Measurements from ENCODE around the gene GOLPH3L.
"Not testable (repeated sequence)": the region's sequence is repeated elsewhere in the genome, so short reads cannot be mapped to it uniquely, and the experiment has no call there.

Gene GOLPH3L

DNA sequence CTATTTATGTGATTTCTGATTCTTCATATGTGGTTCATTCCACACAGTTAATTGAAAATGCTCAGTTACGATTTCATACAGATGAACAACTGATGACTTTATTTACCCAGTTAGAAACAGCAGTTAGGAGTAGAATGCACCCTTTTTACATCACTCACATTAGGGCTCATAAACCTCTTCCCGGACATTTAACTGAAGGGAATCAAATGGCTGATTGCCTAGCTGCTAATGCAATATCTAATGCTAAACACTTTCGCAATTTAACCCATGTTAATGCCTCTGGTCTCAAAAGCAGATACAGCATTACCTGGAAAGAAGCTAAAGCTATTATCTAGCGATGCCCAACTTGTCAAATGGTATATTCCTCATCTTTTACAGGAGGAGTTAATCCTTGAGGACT lies 39.9 kb downstream of the GOLPH3L start:
- DNase-seq (ENCODE audit: low read depth) = not testable (repeated sequence)

GRCh38 chr1:150654635-150655034 lies 42.3 kb downstream of the GOLPH3L start:
- not testable (repeated sequence) for DNase-seq (ENCODE audit: low read depth)

GRCh38 chr1:150650193-150650592 lies 46.8 kb downstream of the GOLPH3L start:
- no peak for DNase-seq (ENCODE audit: low read depth)

GRCh38 chr1:150649441-150650075 lies 47.4 kb downstream of the GOLPH3L start:
- DNase-seq (ENCODE audit: low read depth) = no peak

DNA sequence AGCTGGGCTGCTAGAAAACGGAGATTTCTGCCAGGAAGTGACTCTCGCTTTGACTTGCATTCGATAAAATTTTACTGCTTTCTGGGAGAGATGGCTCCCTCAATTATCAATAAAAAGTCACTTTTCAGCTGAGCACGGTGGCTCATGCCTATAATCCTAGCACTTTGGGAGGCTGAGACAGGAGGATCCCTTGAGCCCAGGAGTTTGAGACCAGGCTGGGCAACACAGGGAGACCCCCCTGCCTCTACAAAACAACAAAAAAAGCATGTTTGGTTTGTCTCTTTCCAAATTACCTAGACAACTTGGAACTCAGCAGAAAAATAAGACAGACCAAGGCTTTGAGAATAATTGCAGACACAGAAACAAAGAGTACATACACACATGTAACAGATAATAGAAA lies 54.7 kb downstream of the GOLPH3L start:
- no peak for DNase-seq (ENCODE audit: low read depth)

DNA sequence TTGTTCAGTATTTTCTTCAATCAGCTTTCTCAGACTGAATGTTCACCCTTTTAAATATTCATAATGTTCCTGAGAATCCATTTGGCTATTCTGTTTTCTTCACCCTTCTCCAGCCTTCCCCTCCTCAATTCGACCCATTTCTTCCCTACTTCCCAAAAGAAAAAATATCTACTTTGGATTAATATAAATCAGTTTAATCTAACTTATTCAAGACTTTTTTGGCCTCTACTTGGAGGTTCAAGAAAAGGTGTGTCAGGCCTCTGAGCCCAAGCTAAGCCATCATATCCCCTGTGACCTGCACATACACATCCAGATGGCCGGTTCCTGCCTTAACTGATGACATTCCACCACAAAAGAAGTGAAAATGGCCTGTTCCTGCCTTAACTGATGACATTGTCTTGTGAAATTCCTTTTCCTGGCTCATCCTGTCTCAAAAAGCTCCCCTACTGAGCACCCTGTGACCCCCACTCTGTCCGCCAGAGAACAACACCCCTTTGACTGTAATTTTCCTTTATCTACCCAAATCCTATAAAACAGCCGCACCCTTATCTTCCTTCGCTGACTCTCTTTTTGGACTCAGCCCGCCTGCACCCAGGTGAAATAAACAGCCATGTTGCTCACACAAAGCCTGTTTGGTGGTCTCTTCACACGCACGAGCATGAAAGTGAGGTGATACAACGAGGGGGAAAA lies 55.7 kb downstream of the GOLPH3L start:
- DNase-seq (ENCODE audit: low read depth) = not testable (repeated sequence)

GRCh38 chr1:150638430-150638829 lies 58.5 kb downstream of the GOLPH3L start:
- DNase-seq (ENCODE audit: low read depth) = not testable (repeated sequence)

- DNase-seq (ENCODE audit: low read depth) = not testable (repeated sequence)
Observed at GRCh38 chr1:150634839-150635622, 61.9 kb downstream of the GOLPH3L start.

GRCh38 chr1:150629115-150629928 lies 67.6 kb downstream of the GOLPH3L start, which contains the start of gene ENSA:
ENSA (minus strand) TSS chr1:150629612; CDS start chr1:150629470, 142 bp downstream.
- peak; percentile 90 for DNase-seq (ENCODE audit: low read depth)

DNA sequence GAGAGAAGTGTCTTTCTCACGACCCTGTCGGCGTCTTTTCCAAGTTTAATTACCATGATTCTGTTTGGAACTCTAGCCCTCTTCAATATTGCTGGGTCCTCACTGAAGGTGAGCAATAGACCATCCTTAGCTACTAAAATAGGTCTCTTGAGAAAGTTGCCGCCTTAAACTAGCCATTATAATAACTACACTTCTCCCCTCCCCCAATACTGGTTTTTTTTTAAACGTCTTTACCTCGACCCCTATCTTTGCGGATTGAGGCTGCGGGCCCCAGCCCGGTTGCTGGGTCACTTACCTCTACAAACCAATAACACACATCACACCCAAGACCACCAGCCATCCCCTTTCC lies 68.2 kb downstream of the GOLPH3L start:
- DNase-seq (ENCODE audit: low read depth) = no peak

DNA sequence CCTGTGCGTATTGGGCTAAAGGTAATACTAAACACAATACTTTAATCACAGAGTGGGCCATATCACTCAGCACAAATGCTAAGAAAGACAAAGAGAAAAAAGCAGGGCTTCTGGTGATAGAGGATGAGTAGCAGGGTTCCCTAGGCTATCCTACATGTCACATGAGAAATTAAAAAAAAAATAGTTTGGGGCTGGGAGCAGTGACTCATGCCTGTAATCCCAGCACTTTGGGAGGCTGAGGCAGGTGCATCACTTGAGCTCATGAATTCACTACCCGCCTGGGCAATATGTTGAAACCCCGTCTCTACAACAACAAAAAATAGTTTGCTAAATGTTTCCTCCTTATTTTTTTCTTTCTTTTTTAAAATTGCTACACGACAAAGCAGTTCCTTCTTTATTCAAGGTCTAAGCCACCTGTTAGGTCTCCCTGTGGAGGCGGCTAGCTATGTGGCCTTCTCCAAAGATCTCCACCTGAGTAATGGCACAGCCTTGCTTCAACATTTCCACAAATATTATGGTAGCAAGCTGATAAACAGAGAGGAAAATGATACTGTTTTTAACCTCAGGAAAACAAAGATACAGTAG lies 69.0 kb downstream of the GOLPH3L start:
- no peak for DNase-seq (ENCODE audit: low read depth)

DNA sequence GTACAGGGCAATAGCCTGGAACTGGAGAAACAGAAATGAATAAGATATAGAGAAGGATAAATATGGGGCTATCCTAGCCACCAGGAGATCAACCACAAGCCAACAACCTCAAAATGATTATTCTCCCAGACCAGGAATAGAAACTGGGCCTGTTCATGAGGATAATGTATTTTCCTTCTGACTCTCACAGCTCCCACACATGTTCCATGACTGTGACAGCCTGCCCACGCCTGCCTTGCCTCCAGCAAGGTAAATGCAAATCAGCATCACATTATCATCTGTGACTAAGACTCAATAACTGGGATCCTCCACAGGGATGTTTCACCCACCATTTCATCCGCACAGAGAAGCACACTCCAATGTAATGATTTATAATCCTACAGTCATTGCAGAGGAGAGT lies 70.8 kb downstream of the GOLPH3L start:
- no peak for DNase-seq (ENCODE audit: low read depth)

- DNase-seq (ENCODE audit: low read depth) = not testable (repeated sequence)
Observed at GRCh38 chr1:150624546-150624945, 72.4 kb downstream of the GOLPH3L start.

DNA sequence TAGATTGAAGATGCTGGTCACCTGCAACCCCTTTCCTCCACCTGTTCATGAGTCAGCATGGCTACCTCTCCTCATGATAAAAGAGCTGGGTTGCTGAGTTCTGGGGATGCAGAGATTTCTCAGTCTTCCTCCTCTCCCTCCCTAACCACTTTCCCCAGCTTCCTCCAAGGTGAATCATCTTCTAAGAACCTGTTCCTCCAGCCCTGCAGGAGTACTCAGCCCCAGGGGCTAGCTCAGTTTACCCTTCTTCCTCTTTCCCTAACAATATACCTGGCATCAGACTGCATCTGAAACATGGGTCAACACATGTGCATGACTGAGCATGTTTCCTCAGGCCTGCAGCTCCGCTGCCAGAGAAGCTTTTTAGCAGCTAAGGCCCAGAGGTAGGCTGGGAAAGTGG lies 72.8 kb downstream of the GOLPH3L start:
- not testable (repeated sequence) for DNase-seq (ENCODE audit: low read depth)

- no peak for DNase-seq (ENCODE audit: low read depth)
Observed at GRCh38 chr1:150622303-150622975, 74.5 kb downstream of the GOLPH3L start.

- peak; percentile 47 for DNase-seq (ENCODE audit: low read depth)
Observed at GRCh38 chr1:150621497-150622302, 75.3 kb downstream of the GOLPH3L start.

DNA sequence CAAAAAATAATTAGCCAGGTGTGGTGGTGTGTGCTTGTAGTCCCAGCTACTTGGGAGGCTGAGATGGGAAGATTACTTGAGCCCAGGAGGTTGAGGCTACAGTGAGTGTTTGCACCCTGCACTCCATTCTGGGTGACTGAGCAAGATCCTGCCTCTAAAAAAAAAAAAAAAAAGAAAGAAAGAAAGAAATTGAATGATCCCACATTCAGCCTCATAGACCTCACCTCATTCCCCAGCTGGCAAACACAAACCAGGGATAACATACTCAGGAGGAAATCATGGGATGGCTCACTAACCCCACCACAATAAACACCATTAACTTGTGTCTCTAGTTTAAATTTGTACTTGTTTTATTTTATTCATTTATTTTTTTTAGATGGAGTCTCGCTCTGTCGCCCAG lies 76.0 kb downstream of the GOLPH3L start:
- DNase-seq (ENCODE audit: low read depth) = no peak

DNA sequence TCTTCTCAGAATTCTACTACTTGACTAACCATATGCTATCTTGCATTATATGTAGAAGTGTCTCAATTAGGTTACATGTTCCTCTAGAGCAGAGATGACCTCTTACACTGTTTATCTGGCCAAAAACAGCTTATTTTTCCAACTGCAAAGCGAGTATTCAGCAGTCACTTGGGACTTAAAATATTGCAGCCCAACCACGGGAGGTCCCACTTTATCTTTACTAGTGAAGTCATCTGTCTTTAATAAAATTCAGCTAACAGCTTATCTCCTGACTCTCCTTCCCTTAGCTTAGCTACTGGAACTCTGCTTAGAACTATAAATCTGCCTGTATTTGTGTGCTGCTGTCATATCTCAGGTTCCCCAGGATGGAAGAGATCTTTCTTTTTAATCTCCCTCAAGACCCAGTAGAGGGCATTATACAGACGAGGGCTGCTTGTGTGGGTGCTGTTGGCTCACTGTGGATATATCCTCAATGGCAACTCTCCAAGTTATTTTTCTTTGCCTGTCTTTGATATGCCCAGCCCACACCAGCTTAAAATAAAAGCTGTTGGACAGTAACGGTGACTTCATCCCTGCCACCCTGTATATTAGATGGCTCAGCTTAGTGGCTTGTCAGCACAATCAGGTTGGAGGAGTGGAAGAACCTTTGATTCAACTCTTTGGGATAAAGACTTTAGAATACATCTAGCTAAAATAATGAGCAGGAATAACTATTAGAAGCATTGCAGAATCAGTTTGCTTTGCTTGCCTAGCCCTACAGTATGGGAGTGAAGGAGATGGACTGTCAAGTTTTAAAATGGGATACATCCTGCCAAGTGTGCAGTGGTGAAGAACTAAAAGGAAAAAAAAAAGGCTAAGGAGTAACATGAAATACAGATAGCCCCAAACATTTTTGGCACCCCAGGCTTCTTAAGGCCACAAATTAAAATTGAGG lies 77.1 kb downstream of the GOLPH3L start:
- no peak for DNase-seq (ENCODE audit: low read depth)
